Karpas-422 (cell line): ENCODE results near the gene FIZ1. TPM values are rescaled to one million over a fixed set of nuclear protein-coding genes. Genes with fewer than 3 reads are reported as not detected.
"Not testable (repeated sequence)": the region's sequence is repeated elsewhere in the genome, so short reads cannot be mapped to it uniquely, and the experiment has no call there.

ENCODE experiments used
- DNase-seq: peaks from one replicate; pipeline ENCODE4 v3.0.0-alpha.2; 2015
- H2AFZ ChIP-seq: fragments of 200-600 bp; sonication (generic); 2 replicates; pipeline ENCODE4 v1.6.1; 2014; ENCODE audit warnings: antibody characterized with exemption, low read length, mixed read lengths
- H3K27ac ChIP-seq: fragments of 200-600 bp; sonication (generic); 2 replicates; pipeline ENCODE4 v1.5.1; 2014; ENCODE audit warnings: mild to moderate bottlenecking, low read length, moderate library complexity
- H3K27me3 ChIP-seq: fragments of 200-600 bp; sonication (generic); 2 replicates; pipeline ENCODE4 v1.6.1; 2014; ENCODE audit warnings: low read length, mixed read lengths
- H3K36me3 ChIP-seq: fragments of 200-600 bp; sonication (generic); 2 replicates; pipeline ENCODE4 v1.6.1; 2014; ENCODE audit warnings: low read length, mixed read lengths; ENCODE audit not compliant: insufficient read depth
- H3K4me1 ChIP-seq: fragments of 200-600 bp; sonication (generic); 2 replicates; pipeline ENCODE4 v1.6.1; 2014; ENCODE audit warnings: mild to moderate bottlenecking, low read length, mixed read lengths
- H3K4me2 ChIP-seq: fragments of 200-600 bp; sonication (generic); 2 replicates; pipeline ENCODE4 v1.6.1; 2014; ENCODE audit warnings: low read length, low read depth, mild to moderate bottlenecking; ENCODE audit not compliant: poor library complexity, severe bottlenecking
- H3K4me3 ChIP-seq: fragments of 200-600 bp; sonication (generic); 2 replicates; pipeline ENCODE4 v1.5.1; 2014; ENCODE audit warnings: mild to moderate bottlenecking, antibody characterized with exemption, low read length, mixed read lengths
- H3K79me2 ChIP-seq: fragments of 200-600 bp; sonication (generic); 2 replicates; pipeline ENCODE4 v1.6.1; 2014; ENCODE audit warnings: mild to moderate bottlenecking, low read length, mixed read lengths
- H3K9ac ChIP-seq: fragments of 200-600 bp; sonication (generic); 2 replicates; pipeline ENCODE4 v1.6.0; 2014; ENCODE audit warnings: low read length
- H3K9me2 ChIP-seq: fragments of 200-600 bp; sonication (generic), shearing (Covaris generic); replicated peaks from 2 replicates; pipeline ENCODE4 v1.6.0; 2014; ENCODE audit warnings: mild to moderate bottlenecking, low read length, moderate library complexity; ENCODE audit not compliant: insufficient read depth
- H3K9me3 ChIP-seq: fragments of 300-700, 200-600 bp; sonication (generic); 2 replicates; pipeline ENCODE4 v1.6.1; 2014; ENCODE audit warnings: low read length, mixed read lengths
- H4K20me1 ChIP-seq: fragments of 200-600 bp; sonication (generic); 2 replicates; pipeline ENCODE4 v1.6.1; 2014; ENCODE audit warnings: mild to moderate bottlenecking, antibody characterized with exemption, low read length, low read depth; ENCODE audit not compliant: insufficient read depth
- total RNA-seq: library from RNA; depleted of rRNA; stranded (reverse); fragments of >200 nt; shearing (Covaris generic); gene quantifications from 2 replicates; pipeline ENCODE4 v1.2.3, GENCODE V29; 2014; ENCODE audit warnings: low replicate concordance

FIZ1 gene
- total RNA-seq, 1 experiment from 2014 or later, result 6.4 TPM

DNA sequence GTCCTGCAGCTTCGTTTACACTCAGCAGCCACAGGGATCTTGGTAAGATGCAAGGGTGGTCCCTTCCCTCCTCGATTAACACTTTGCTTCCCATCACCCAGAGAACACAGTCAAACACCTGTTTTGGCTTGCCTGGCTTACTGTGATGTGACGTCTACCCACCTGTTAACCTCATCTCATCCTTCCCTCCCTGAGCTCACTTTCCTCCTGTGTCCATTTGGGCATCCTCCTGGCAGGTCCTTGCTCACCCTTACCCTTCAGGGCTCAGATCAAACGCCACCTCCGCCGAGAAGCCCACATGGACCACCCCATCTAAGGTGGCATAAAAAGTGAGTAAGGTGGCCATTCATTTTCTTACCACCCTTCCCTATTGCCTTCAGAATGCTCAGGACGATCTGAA, 9.2 kb downstream of the FIZ1 start:
- Histone ChIP-seq H3K9ac (no peak overlapping the region), H3K4me3 (no peak overlapping the region), H3K27me3 (no peaks in the 10 kb centered on the region), H3K4me2 (no peak overlapping the region), H3K4me1 (peaks cover 22% of the 10 kb centered on the region), H2AFZ (no peak overlapping the region), H3K9me3 (no peaks in the 10 kb centered on the region), H3K27ac (no peak overlapping the region), H3K79me2 (no peaks in the 10 kb centered on the region), H3K9me2 (no peaks in the 10 kb centered on the region), H3K36me3 (peaks cover 5% of the 10 kb centered on the region; the same call in 1 of the 2 replicates), H4K20me1 (no peaks in the 10 kb centered on the region)
- DNase-seq, result no peak

DNA sequence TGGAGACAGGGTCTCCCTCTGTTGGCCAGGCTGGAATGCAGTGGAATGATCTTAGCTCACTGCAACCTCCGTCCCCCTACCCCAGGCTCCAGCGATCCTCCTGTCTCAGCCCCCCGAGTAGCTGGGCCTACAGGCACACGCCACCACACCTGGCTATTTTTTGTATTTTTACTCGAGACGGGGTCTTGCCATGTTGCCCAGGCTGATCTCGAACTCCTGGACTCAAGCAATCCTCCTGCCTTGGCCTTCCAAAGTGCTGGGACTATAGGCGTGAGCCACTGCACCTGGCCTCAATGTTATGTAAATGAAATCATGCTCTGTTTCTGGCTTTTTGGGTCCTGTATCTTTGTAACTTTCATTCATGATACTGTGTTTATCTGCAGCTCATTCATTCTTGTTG, 10.6 kb downstream of the FIZ1 start:
- H3K4me3 ChIP-seq, result no peak overlapping the region
- no peak for DNase-seq
- no peaks in the 10 kb centered on the region for H3K9me3 ChIP-seq
- no peaks in the 10 kb centered on the region for H3K9me2 ChIP-seq
- H2AFZ ChIP-seq, result no peak overlapping the region
- H3K79me2 ChIP-seq, result no peaks in the 10 kb centered on the region
- H3K4me1 ChIP-seq, result peaks cover 22% of the 10 kb centered on the region
- H3K36me3 ChIP-seq, result no peaks in the 10 kb centered on the region
- H3K27ac ChIP-seq, result no peak overlapping the region
- no peaks in the 10 kb centered on the region for H4K20me1 ChIP-seq
- no peaks in the 10 kb centered on the region for H3K27me3 ChIP-seq
- no peak overlapping the region for H3K9ac ChIP-seq
- H3K4me2 ChIP-seq, result no peak overlapping the region

DNA sequence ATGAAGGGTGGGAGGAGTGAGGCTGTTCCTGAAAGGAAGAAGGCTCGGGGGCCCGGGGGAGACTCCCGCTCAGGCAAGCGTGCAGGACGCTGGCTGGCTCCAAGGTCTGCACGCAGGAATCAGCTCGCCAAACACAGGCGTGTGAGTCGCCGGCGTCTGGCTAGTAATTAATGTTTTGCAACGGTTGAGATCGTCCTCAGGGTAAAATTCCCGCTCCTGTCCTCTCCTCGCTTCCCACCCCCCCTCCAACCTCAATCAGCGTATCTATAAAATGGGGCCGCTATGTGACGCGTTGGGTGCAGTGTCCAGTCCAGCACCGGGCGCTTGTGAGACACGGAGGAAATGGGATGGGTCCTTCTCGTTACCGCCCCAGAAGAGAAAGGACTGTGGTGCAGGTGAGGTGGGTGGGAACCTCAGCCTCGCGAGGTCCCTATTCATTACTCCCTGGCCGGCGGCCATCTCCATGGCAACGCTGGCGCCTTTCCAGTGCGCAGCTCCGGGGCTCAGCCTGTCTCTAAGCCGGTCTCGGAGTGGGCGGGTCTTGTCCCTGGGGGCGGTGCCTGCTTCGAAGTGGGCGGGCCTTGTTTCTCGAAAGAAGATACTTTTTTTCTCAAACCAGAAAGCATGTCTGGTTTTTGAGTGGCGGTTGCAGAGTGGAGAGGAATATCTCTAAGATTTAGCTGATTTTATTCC, 12.2 kb downstream of the FIZ1 start:
- no peaks in the 10 kb centered on the region for H4K20me1 ChIP-seq
- peak overlapping the region; percentile 66 for H3K4me2 ChIP-seq
- DNase-seq, result peak; percentile 98
- no peaks in the 10 kb centered on the region for H3K9me3 ChIP-seq
- no peak overlapping the region; the same call in 1 of the 2 replicates for H3K4me3 ChIP-seq
- H3K27me3 ChIP-seq, result no peaks in the 10 kb centered on the region
- no peak overlapping the region for H3K9ac ChIP-seq
- no peak overlapping the region; the same call in 1 of the 2 replicates for H2AFZ ChIP-seq
- H3K79me2 ChIP-seq, result no peaks in the 10 kb centered on the region
- H3K27ac ChIP-seq, result no peak overlapping the region
- no peaks in the 10 kb centered on the region for H3K36me3 ChIP-seq
- H3K9me2 ChIP-seq, result no peaks in the 10 kb centered on the region
- H3K4me1 ChIP-seq, result peaks cover 22% of the 10 kb centered on the region

DNA sequence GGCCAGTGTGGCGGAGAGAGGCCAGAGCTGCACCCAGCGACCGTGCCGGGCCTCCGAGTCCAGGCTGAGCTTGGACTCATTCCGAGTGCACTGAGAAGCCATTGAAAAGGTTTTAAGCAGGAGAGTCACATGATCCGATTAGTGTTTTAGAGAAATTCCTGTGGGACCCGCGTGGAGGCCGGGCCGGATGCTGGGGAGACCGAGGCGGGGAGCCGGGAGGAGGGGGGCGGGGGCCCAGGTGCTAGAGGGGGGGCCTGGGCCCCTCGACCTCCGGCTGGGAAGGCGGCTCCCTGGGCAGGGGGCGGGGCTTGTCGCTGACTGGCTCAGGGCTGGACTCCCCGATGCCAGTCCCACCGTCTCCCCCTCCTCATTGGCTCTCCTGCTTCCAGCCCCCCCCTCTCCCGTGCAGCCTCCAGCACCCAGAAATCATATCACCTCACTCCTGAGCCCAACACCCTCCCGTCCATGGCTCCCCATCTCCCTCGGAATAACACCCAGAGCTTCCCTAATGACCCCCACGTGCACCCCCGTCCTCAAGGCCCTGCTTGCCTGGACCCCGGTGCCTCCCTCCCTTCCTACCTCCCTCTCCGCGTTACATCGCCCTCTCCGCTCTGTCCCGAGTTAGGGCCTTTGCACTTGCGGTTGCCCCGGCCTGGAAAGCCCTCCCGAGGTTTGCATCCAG, 13.5 kb downstream of the FIZ1 start:
- Histone ChIP-seq H3K9me3 (no peaks in the 10 kb centered on the region), H3K9ac (peak overlapping the region; percentile 55), H3K4me3 (peak overlapping the region; percentile 48; the same call in 1 of the 2 replicates), H4K20me1 (no peaks in the 10 kb centered on the region), H3K4me2 (peak overlapping the region; percentile 66), H3K9me2 (no peaks in the 10 kb centered on the region), H3K36me3 (no peaks in the 10 kb centered on the region), H3K4me1 (peaks cover 28% of the 10 kb centered on the region), H3K27me3 (no peaks in the 10 kb centered on the region), H3K27ac (no peak overlapping the region), H3K79me2 (peaks cover 5% of the 10 kb centered on the region; the same call in 1 of the 2 replicates), H2AFZ (peak overlapping the region; percentile 55; the same call in 1 of the 2 replicates)
- DNase-seq, result peak; percentile 89

DNA sequence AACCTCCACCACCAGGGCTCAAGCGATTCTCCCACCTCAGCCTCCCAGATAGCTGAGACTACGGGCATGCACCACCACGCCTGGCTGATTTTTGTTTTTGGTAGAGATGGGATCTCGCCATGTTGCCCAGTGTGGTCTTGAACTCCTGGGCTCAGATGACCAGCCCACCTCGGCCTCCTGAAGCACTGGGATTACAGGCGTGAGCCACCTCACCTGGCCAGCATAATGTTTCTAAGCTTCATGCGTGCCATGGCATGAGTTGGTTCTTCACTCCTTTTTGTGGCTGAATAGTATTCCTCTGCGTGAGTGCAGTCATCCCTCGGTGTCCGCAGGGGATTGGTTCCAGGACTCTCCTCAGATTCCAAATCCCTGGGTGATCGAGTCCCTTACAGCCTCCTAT, 14.4 kb downstream of the FIZ1 start:
- no peak overlapping the region for H2AFZ ChIP-seq
- peaks cover 29% of the 10 kb centered on the region for H3K4me1 ChIP-seq
- H3K4me3 ChIP-seq, result no peak overlapping the region
- H3K9me3 ChIP-seq, result no peaks in the 10 kb centered on the region
- no peak overlapping the region for H3K9ac ChIP-seq
- DNase-seq, result no peak
- no peak overlapping the region for H3K27ac ChIP-seq
- peaks cover 13% of the 10 kb centered on the region for H3K79me2 ChIP-seq
- H3K27me3 ChIP-seq, result no peaks in the 10 kb centered on the region
- no peak overlapping the region for H3K4me2 ChIP-seq
- no peaks in the 10 kb centered on the region for H3K36me3 ChIP-seq
- no peaks in the 10 kb centered on the region for H3K9me2 ChIP-seq
- H4K20me1 ChIP-seq, result peaks cover 2% of the 10 kb centered on the region

DNA sequence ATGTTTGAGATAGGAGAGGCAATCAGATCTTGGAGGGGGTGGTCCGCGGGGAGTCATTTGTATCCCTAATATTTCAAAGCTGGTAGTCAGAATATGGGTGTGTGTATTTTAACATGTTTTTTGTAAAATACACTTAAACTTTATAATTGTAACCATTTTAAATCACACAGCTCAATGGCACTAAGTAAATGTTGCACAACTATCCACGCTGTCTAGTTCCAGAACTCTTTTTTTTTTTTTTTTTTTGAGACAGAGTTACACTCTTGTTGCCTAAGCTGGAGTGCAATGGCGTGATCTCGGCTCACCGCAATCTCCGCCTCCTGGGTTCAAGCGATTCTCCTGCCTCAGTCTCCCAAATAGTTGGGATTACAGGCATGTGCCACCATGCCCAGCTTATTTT, 15.4 kb downstream of the FIZ1 start:
- H3K27me3 ChIP-seq, H3K36me3 ChIP-seq, H3K9ac ChIP-seq, H3K27ac ChIP-seq, H3K9me3 ChIP-seq, H3K4me2 ChIP-seq, DNase-seq, H4K20me1 ChIP-seq, H3K9me2 ChIP-seq, H2AFZ ChIP-seq, H3K4me3 ChIP-seq: not testable (repeated sequence)
- peaks cover 18% of the 10 kb centered on the region for H3K79me2 ChIP-seq
- peaks cover 34% of the 10 kb centered on the region for H3K4me1 ChIP-seq

DNA sequence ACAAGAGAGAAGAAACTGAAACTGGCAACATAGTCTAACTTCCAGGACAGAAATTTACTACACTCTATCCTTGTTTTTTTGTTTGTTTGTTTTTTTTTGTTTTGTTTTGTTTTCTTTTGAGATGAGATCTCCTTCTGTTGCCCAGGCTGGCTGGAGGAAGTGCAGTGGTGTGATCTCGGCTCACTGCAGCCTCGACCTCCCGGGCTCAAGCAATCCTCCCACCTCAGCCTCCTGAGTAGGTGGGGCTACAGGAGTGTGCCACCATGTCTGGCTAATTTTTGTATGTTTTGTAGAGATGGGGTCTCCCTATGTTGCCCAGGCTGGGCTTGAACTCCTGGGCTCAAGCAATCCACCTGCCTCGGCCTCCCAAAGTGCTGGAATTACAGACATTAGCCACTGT, 17.0 kb downstream of the FIZ1 start:
- H3K4me2 ChIP-seq, H3K9me2 ChIP-seq: not testable (repeated sequence)

DNA sequence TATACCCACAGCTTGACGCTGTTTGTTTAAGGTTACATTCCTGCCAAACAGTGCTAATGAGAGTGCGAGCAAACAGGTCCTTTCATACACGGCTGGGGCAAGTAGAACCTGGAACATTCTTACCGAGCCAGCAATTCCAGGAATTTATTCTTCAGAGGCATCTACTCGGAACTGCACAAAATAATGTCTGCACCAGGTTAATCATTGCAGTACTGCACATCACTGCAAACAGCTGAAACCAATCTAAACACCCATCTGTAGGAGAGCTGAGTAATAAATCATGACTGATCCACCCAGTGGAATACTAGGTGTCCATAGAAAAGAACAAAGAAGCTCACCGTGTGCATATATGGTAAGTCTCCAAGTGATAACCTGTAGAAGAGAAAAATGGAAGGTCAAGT, 17.5 kb downstream of the FIZ1 start:
- no peak for DNase-seq
- H3K36me3 ChIP-seq, result peaks cover 6% of the 10 kb centered on the region; the same call in 1 of the 2 replicates
- no peak overlapping the region for H3K4me3 ChIP-seq
- peaks cover 18% of the 10 kb centered on the region for H3K79me2 ChIP-seq
- H3K27ac ChIP-seq, result no peak overlapping the region
- H3K9me3 ChIP-seq, result no peaks in the 10 kb centered on the region
- peaks cover 14% of the 10 kb centered on the region for H4K20me1 ChIP-seq
- no peak overlapping the region for H3K9ac ChIP-seq
- no peaks in the 10 kb centered on the region for H3K27me3 ChIP-seq
- H3K9me2 ChIP-seq, result no peaks in the 10 kb centered on the region
- H3K4me2 ChIP-seq, result no peak overlapping the region
- H3K4me1 ChIP-seq, result peaks cover 28% of the 10 kb centered on the region
- H2AFZ ChIP-seq, result no peak overlapping the region

More for the DNA sequence above, 17.0 kb downstream of the FIZ1 start:
- H3K9ac ChIP-seq, H3K4me3 ChIP-seq, H3K9me3 ChIP-seq, H2AFZ ChIP-seq, H3K27ac ChIP-seq, H3K36me3 ChIP-seq, H3K27me3 ChIP-seq, DNase-seq: not testable (repeated sequence)
- H3K79me2 ChIP-seq, result peaks cover 18% of the 10 kb centered on the region
- H3K4me1 ChIP-seq, result peaks cover 32% of the 10 kb centered on the region
- H4K20me1 ChIP-seq, result peaks cover 11% of the 10 kb centered on the region
